Amniotic epithelial cell (primary cell): Measurements from ENCODE around the gene CDC42.
A peak's percentile ranks its signal among the peaks of the same experiment; 100 is the strongest.

Source experiments
- DNase-seq: peaks from one replicate; pipeline ENCODE4 v3.0.0-alpha.2; 2010; ENCODE audit warnings: low read depth

The CDC42 gene

GRCh38 chr1:22074803-22075202 is 22.3 kb downstream of the CDC42 start:
- no peak for DNase-seq

- DNase-seq, result no peak
These were observed 23.2 kb downstream of the CDC42 start for GRCh38 chr1:22075718-22076117.

DNA sequence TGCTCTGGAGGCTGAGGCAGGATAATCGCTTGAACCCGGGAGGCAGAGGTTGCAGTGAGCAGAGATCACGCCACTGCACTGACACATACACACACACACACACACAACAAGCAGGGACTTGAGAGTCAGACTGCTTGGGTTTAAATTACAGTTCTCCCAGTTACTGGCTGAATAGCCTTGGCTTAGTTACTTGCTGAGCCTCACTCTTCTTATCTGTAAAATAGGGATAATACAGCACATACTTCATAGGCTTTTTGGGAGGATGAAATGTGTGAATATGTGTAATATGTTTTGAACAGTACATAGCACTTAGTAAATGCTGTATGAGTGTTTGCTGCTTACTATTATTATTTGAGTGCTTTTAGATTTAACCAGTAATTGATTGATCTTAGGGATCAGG is 23.8 kb downstream of the CDC42 start:
- no peak for DNase-seq

GRCh38 chr1:22077728-22078127 is 25.2 kb downstream of the CDC42 start:
- DNase-seq, result peak; percentile 38

GRCh38 chr1:22078133-22078532 is 25.6 kb downstream of the CDC42 start:
- no peak for DNase-seq

GRCh38 chr1:22080191-22080590 is 27.7 kb downstream of the CDC42 start:
- DNase-seq, result no peak

- no peak for DNase-seq
These were observed 35.8 kb downstream of the CDC42 start for GRCh38 chr1:22088331-22088730.

DNA sequence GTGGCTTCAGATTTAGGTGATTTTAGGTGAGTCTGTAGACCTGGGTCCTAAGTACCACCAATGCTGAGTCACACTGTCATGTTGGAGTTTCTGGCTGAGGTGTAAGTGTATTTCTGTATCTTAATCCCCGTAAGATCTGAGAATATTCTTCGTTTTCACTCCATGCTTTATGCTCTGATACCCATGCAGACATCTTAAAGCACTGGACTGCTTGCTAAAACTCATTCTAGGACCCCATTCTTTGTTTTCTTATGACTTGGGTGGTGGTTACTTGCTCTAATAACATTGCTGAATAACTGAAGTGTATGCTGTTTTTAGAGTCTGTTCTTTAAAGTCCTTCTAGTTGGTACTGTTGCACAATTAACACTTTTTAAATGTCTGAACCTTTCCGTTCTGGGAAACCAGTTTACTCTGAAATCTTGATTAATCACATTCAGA is 36.6 kb downstream of the CDC42 start:
- no peak for DNase-seq

GRCh38 chr1:22089787-22090186 is 37.3 kb downstream of the CDC42 start:
- DNase-seq, result no peak

GRCh38 chr1:22090867-22091266 is 38.4 kb downstream of the CDC42 start:
- no peak for DNase-seq

DNA sequence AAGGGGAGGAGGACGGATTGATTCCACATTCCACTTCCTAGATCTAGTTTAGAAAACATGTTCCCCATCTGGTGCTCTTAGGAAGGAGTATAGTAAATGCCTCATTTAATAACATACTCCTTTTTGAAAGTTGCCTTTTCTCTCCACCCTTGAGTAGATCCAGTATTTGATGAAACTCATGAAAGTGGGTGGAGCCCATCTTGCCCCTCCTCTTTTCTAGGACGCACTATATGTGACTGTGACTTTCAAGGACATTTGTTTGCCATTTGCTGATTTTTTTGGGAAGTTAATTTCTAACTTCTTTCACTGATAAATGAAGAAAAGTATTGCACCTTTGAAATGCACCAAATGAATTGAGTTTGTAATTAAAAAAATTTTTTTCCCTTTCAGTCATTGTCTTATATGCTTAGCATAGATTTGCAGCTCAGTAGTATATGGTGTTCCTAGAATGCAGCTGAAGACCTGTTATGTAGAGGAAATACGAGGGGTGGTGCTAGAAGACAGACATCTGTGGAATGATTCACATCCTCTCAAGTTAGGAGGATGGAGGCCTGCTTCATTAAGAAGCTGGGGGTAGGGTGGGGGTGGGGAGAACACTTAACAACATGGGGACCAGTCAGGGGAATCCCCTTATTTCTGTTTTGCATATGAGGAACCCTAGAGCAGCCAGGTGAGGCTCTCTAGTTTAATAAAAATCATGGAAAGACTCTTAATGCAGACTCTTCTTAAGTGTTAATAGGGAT is 39.7 kb downstream of the CDC42 start:
- DNase-seq, result peak; percentile 62

DNA sequence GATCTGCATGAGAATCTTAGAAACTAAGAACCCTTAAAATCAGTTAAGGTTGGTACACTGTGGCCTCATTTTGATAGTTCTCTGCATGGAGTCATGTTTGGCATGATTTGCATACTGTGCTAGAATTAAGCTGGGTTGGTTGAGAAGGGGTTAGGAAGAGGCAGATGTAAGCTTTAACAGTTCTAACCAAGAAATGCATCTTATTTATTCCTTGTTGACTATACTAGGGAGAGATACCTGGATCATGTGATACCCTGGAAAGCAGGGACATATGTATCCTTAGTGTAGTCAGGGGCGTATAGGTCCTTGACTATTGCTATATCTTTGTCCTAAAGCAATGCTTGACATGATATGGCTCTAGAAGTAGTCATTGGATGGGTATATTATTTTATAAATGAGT is 41.0 kb downstream of the CDC42 start:
- DNase-seq, result no peak

GRCh38 chr1:22096036-22096435 is 43.5 kb downstream of the CDC42 start:
- no peak for DNase-seq

GRCh38 chr1:22096463-22096862 is 44.0 kb downstream of the CDC42 start:
- no peak for DNase-seq

DNA sequence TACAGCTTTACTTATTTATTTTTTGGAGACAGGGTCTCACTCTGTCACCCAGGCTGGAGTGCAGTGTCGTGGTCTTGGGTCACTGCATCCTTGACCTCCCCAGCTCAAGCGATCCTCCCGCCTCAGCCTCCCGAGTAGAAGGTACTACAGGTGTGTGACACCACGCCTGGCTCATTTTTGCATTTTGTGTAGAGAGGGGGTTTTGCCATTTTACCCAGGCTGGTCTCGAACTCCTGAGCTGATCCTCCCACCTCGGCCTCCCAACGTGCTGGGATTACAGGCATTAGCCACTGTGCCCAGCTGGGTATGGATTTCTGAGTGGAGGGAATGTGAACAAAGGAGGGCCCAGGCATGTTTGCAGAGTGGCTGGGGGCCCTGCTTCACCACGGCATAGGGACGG is 46.2 kb downstream of the CDC42 start:
- DNase-seq, result no peak

DNA sequence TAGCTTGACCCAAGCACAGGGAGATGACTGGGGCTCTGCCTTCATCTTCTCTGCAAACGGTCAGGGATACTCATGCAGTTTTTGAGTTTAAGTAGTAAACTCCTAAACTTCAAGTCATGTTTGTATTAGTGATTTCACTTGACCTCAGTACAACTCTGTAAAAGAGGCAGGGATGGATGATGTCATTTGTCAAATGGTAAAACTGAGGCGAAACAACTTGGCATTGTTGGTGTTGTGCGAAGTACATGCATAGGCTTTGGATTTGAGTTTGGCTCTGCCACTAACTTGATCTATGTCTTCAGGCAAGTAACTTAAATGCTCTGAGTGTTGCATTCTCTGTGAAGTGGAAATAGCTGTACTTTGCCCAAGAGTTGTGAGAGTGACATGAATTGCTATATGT is 47.7 kb downstream of the CDC42 start:
- no peak for DNase-seq

- no peak for DNase-seq
These were observed 48.7 kb downstream of the CDC42 start for GRCh38 chr1:22101199-22101598.

GRCh38 chr1:22101995-22102394 is 49.5 kb downstream of the CDC42 start:
- no peak for DNase-seq

DNA sequence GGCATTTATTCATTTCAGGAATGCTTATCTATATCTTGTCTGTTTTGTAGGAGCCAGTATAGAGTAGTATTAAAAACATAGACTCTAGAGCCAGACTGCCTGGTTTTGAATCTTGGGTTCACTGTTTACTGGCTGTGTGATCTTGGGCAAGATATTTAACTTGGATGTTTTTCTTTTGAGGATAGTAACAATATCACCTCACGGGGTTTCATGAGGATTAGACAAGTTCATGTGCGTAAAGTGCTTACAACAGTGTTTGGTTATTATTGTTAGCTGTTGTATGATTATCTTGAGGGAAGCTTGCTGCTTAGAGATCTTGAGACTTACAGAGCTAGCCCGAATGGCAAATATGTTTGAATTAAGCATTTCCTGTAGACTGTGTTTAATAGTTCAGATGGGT is 50.2 kb downstream of the CDC42 start:
- DNase-seq, result peak; percentile 61

DNA sequence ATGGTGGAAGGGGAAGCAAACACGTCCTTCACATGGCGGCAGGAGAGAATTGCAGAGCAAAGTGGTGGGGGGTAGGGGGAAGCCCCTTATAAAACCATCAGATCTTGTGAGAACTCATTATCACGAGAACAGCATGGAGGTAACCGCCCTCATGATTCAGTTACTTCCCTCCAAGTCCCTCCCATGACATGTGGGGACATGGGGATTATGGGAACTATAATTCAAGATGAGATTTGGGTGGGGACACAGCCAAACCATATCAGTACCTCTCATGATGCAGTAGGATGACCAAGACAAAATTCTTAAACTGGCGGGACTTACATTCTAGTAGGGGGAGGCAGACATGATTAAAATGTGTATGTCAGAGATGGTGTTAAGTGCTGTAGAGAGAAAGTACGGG is 51.6 kb downstream of the CDC42 start:
- DNase-seq, result no peak

DNA sequence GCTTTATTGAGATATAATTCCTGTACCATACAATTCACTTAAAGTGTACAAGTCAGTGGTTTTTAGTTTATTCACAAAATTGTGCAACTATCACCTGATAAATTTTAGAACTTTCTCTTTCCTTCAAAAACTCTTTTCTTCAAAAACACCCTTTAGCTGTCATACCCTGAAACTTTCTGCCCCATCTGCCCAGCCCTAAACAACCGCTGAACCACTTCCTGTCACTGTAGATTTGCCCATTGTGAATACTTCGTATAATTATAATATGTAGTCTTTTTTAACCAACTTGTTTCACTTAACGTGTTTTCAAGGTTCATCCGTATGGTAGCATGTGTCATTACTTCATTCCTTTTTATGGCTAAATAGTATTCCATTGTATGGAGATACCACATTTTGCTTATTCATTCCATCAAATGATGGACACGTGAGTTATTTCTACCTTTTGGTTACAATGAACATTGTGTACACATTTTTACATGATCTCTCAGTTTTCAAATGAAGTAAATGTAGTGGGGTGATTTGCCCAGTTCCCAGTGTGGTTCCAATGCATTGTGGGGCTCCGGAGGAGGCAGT is 52.4 kb downstream of the CDC42 start:
- DNase-seq, result no peak

DNA sequence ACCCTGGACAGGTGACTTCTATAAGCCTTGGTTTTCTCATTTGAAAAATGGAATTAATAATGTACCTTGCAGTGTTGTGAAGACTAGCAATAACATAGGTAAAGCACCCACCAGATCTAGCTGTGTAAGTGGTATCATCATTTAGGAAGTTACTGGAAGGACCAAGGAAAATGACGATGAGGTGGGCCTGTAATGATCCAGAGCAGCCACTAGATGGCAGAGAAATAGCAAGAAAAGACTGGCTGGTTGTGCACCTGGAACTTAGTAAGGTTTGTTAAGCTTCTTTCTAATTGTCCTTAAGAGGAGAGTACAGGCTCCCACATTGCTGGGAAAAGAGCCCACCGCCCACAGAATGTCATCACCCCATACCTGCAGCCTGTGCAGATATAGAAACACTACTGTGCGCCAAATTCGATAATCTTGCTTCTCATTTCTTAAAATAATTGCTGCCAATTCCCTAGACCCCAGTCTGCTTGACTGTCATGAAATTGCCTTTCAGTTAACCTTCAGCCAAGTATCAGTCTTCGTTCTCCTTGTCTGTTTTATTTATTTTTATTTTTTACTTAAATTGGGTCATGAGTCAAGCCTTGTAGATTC is 53.2 kb downstream of the CDC42 start:
- DNase-seq, result peak; percentile 69

GRCh38 chr1:22107126-22107525 is 54.6 kb downstream of the CDC42 start:
- DNase-seq, result peak; percentile 87
